HG03045 (cell line): ENCODE measurements around the gene PLA1A.
"Not testable (repeated sequence)": the region's sequence is repeated elsewhere in the genome, so short reads cannot be mapped to it uniquely, and the experiment has no call there.

ENCODE experiments used
- ATAC-seq: cut with Tn5 transposase; IDR thresholded peaks from one replicate; pipeline ENCODE4 v1.9.1; 2021; ENCODE audit warnings: mild to moderate bottlenecking, moderate library complexity; ENCODE audit not compliant: unreplicated experiment

The PLA1A gene

DNA sequence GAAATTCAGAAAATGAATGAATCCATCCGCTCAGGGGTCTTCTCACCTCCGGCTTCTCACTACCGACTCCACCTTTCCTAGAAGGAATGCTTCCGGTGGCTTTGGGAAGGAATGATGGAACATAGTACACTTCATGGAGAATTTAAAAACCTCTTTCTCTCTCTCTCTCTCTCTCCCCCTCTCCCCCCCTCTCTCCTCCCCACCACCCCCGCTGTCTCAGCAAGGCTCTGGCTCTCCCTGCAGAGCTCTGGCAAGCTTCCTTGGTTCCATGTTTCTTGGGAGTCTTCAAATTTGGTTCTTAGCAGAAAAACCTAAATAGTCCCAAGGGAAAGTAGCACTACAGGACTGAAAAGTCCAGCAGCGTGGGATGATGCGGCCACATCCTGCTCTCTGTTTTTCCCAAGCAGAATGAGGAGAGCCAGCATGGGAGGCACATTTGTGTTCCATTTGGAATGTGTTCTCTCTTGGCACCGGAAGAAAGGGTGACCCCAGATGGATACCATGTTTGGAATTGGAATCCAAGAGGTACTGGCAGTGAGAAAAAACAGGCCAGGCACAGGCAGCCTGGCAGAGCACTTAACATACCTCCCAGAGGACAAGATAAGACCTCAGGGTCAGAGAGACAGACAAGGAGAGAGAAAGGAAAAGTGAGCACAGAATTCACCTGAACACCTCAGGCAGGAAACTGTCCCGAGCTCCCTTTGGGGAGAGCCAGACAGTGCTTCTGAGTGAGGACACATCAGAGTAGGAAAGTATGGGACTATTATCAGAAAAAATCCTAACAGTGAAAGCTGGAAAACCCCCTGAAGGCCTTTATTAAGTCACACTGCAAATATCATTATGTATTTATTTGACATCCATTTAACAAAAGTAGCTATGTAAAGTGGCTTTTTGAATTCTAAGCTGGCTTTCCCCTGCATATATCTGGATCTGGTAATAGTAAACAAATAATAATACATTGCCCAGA, 63.1 kb downstream of the PLA1A start, which contains the start of gene POPDC2:
Gene POPDC2, minus strand, starts transcription at position 116 of the 967 bp plus-strand sequence. CDS start 166 bp downstream, outside the sequence.
- ATAC-seq: no peak

DNA sequence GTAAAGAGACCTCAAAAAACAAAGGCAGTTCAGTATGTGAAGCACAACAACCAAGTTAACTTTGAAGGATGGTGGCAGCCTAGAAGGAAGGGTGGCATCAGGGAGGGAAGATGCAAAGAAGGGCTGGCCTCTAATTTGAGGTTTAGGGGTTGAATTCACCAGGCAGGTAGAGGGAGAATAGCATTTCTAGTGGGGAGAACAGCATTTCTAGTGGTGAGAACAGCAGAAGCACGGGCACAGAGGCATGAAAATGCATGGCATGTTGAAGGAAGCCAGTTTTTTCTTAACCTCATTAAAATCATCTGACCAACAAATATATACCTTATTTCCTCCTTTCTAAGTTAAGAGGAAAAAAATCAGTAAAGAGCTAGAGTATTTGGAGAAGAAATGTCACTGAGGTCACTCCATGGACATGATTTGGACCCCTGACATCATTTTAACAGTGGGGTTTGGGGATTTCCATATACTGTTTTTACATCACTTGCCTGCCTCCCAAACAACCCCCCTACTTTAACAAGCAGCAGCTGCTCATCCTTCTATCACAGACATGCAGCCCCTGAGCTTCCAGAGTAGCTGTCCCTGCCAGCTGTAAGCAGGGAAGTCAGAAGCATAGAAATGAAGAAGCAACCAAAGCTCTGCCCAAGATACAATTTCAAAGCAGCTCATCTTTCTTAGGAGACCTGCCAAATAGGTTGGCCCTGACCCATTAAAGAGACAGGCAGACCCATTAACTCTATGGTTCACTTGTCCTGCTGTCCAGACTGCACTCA, 65.1 kb downstream of the PLA1A start:
- ATAC-seq: no peak

DNA sequence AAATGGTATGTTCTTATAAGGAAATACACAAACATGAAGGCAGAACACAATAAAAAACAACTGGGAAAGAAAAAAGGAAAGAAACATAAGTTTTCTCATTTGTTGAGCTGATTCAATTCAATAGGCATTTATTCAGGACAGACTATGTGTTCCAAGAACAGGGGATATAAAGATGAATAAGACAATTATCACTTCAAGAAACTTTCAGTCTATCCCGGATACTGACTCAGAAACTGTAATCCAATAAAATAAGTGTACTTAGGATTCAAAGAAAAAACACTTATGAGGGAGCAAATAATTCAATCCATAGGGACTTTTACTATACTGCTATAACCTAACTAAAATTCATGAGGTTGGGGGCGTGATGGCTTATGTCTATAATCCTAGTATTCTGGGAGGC, 66.2 kb downstream of the PLA1A start:
- ATAC-seq: no peak

DNA sequence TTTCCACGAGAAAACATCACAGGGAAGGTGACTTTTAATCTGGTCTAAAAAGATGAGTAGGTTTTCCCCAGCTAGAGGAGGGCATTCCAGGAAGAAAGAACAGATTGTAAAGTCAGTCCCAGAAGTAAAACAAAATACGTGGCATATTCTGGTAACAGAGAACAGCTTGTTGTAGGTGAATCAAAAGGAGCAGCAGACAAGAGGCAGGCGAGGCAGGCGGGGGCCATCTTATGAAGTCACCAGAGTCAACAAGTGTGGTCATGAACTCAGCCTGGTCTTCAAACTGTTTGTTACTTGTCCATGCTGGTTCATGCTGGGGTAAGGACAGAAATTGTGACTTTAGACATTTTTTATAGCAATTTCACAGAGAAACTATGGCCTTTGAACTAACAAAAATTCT, 66.7 kb downstream of the PLA1A start:
- no peak for ATAC-seq

DNA sequence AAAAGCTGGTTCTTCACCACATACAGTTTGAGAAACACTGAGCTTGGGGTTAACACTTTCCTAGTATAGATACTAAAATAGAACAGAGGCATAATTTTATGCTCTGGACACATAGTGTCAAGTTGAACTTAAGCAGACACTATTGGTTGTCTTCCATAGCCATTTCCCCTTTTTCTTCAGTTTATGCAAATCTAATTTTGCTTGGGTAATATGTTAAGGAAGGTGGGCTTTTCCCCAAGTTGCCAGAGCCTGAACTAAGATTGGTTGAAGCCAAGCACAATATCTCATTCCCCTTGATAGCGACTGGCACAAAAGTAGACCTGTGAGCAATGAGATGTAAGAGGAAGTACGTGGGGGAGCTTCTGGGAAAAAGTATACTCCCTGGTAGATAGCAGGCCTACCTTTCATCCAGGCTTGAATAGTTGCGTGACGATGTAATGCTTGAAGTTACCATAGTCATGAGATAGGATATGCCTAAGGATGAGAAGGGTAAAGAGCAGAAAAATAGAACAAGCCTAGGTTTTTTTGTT, 67.2 kb downstream of the PLA1A start:
- ATAC-seq: no peak

DNA sequence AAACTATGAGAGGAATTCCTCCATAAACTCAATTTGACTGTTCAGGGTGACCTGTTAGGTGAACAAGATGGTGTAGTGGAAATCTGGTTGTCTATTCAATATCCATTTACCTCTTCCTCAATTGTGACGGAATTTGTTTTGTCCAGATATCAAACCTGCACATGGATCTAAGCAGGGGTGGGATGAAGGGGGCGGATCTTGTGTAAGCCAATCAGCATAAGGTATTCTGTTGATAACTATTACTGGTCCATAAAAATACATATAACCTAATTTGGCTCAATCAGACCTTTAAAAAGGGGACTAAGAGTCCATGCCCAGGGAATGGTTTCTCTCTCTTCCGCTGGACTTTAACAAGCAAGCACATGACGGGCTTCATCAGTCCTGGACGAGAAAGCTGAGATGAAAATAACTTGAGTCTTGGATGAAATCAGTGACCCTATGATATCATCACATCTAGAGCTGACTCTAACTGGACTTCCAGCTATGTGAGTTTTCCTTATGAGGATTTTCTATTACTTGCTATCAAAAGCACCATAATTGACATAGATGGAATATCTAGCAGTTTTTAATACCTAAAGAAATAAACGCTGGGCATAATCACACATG, 68.4 kb downstream of the PLA1A start:
- ATAC-seq: no peak

DNA sequence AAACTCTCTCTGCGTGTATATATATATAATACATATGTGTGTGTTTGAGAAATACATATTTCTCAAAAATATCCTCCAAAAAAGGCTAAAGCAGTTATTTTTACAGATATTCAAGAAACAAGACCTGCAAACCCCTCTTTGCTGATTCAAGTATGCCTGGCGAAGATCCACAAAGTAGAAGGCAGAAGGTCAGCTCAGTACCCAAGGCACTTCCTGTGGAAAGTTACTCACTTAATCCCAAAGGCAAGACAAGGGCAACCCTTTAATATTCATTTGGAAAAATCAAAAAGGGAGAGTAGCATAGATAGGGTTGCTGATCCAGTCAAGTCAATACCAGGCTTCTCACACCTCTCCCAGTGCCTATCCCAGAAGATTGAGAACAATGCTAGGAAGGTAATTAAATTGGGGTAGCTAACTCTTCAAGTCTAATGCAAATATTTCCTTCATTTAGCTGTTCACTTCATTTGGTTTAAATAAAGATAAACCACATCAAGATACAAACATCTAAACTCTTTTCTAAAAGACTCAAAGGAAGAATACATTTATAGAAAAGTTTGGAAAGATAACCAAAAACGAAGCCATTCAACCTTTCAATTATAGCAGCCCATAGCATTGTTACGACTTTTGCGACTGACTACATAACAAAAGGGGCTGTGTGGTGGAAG, 72.4 kb downstream of the PLA1A start:
- no peak for ATAC-seq

DNA sequence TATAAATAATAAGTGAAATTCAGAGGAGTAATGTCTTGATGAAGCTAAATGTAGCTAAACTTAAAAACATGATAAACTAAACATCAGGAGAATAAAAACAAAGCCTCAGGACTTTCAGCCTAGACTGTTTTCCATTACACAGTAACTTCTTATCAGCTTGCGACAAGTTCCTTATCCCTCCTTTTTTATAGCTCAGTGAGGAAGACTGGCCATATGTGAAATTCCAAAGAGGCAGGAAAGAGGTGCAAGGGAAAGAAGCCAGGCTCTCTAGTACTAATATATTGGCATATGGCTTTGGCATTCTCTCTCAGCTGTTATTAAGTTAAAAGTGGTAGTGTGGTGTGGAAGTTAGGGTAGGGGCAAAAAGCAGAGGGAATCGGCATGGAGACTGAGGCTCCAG, 75.1 kb downstream of the PLA1A start:
- ATAC-seq: no peak

DNA sequence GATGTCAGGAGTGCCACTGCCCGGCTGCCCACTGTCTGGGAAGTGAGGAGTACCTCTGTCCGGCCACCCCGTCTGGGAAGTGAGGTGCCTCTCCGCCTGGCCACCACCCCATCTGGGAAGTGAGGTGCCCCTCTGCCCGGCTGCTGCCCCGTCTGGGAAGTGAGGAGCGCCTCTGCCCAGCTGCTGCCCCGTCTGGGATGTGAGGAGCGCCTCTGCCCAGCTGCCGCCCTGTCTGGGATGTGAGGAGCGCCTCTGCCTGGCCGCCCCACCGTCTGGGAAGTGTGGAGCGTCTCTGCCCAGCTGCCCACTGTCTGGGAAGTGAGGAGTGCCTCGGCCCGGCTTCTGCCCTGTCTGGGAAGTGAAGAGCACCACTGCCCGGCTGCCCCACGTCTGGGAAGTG, 76.2 kb downstream of the PLA1A start:
- ATAC-seq: no peak

DNA sequence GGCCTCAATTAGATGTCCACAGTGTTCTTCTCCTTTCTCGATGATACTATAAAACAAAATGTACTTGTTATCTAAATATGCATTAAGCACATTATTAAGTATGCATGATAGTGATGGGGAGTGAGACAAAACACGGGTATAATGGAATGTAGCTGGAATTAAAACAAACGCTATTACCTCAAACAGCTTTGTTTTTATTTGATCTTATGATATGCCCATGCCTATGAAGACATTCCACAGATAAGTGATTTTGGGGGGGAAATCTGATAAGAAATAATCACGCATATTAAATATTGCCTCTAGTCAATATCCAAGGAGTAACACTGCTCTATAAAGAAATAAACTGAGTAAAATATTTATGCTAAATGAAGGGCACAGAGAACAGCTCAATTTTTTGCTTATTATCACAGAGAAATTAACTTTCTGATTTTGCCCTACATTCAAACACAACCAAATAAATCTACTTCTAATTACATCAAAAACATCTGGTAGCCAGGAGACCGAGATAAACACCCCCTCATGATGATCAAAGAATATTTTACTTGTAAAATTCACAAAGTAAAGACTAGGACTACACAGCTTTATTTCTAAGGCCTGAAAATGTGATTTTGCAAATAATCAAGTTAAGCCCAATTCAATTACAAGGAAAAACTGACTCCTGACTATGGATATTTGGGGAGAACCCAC, 77.6 kb downstream of the PLA1A start:
- no peak for ATAC-seq

DNA sequence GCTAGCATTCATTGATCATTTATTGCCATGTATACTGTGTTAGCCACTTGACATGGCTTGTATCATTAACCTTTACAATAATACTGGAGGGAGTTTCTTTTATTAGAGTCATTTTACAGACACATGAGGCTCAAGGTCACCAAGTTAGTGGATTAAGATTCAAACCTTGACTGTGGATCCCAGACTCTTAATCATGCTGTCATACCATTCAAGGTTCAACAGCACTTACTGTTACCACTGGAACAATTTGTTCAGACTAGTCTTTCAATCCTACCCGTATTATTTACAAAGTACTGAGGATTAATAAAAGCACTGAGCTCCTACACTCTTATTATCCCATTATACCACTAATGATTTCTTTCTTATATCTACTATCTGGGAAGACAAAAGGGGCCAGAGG, 78.3 kb downstream of the PLA1A start:
- ATAC-seq: no peak

DNA sequence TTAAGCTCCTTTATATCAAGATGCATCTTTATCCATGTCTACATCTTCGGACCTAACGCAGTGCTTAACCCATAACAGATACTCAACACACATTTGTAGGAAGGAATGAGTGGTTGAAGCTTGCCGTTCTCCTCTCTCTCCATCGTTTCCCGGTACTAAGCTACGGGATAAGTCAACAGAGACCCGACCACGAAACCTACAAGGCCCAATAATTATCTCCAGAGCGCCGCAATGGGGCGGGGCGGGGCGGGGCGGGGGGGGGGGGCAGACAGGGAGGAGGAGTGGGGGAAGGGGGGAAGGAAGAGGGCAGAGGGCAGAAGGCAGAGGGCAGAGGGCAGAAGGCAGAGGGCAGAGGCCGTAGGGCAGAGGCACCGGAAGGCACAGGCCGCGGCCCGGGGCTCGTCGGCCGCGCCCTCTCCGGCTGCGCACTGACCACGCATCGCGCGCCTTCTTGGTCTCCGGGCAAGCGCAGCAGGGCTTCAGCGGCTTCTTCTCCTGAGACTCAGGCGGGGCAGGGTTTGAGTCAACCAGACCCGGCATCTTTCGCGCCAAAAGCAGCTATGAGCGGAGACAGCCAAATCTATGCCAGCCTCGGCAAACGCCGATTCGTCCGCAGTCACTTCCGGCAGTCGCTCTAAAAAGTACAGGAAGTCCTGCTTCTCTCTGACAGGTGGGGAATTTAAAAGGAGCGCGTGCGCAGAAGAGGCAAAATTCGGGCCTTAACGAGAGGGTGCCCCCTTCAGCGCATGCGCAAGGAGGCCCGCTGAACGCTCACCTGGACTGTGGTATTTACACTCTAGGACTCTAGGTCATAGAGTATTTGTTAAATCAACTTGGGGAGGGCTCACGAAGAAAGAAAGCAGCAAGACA, 79.3 kb downstream of the PLA1A start, which contains the start of gene COX17:
Gene COX17, minus strand, starts transcription at position 636 of the 870 bp plus-strand sequence. Its CDS starts 96 bp downstream, at position 540.
- peak; percentile 89 for ATAC-seq

DNA sequence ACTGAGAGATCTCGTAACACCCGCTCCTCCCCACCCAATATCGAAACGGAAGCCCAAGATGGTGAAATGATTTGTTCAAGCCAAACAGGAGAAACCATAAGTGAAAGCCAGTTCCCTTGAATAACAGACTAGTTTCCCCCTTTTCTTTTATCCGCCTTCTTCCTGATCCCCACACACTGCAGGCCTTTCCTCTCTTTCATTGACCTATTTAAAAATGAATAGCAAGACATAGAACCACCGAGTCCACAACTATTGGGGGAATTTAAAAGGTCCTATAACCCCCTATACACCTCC, 79.9 kb downstream of the PLA1A start:
- ATAC-seq: no peak

DNA sequence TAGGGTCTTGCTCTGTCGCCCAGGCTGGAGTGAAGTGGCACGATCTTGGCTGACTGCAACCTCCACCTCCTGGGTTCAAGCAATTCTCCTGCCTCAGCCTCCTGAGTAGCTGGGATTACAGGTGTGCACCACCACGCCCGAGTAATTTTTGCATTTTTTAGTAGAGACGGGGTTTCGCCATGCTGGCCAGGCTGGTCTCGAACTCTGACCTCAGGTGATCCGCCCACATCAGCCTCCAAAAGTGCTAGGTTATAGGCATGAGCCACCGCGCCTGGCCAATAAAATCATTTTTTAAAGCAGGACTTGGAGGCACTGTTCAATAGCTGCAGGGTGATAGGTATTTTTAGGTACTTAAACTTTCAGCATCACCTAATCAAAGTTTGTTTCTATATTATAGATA, 80.5 kb downstream of the PLA1A start:
- ATAC-seq: not testable (repeated sequence)
